Measurements from ENCODE around the gene LRRC4C. TPM values are rescaled to one million over a fixed set of nuclear protein-coding genes. Genes with fewer than 3 reads are reported as not detected.

The LRRC4C gene
- total RNA-seq, 1 donor from 2014 or later = 16.9 TPM

GRCh38 chr11:41306431-41306830 lies 153.0 kb downstream of the LRRC4C start:
- Mint-ChIP-seq H3K27ac (no peak overlapping the region), H3K27me3 (ENCODE audit: low read depth) (no peaks in the 10 kb centered on the region), H3K4me1 (no peaks in the 10 kb centered on the region), H3K9me3 (peaks cover 10% of the 10 kb centered on the region), H3K4me3 (no peak overlapping the region), H3K36me3 (peaks cover 3% of the 10 kb centered on the region)
- no peak for DNase-seq (ENCODE audit: low spot score in 2 of 2, unreplicated experiment in 2 of 2)
- no peak for TF ChIP-seq CTCF (IDR thresholded peaks at IDR 0.05; ENCODE audit: unreplicated experiment)

- Mint-ChIP-seq H3K36me3 (peaks cover 1% of the 10 kb centered on the region), H3K27ac (no peak overlapping the region), H3K4me1 (peaks cover 13% of the 10 kb centered on the region), H3K27me3 (ENCODE audit: low read depth) (no peaks in the 10 kb centered on the region), H3K9me3 (peaks cover 2% of the 10 kb centered on the region), H3K4me3 (no peak overlapping the region)
- no peak for DNase-seq (ENCODE audit: low spot score in 2 of 2, unreplicated experiment in 2 of 2)
- TF ChIP-seq CTCF (IDR thresholded peaks at IDR 0.05; ENCODE audit: unreplicated experiment) = no peak
Observed at GRCh38 chr11:41301023-41301422, 158.4 kb downstream of the LRRC4C start.

DNA sequence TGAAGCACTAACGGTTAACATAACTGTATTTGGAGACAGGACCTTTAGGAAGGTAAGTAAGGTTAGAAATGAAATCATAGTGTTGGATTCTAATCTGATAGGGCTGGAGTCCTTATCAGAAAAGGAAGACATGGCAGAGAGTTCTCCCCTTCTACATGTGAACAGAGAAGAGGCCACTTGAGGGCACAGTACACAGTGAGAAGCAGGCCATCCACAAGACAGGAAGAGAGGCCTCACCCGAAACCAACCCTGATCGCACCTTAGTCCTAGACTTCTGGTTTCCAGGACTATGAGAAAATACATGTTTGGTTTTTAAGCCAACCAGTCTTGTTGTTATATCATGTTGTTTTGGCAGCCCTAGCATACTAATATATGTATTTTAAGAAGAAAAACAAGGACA lies 170.0 kb downstream of the LRRC4C start:
- H3K27ac Mint-ChIP-seq = no peak overlapping the region
- H3K4me3 Mint-ChIP-seq = no peak overlapping the region
- no peak for DNase-seq (ENCODE audit: low spot score in 2 of 2, unreplicated experiment in 2 of 2)
- no peaks in the 10 kb centered on the region for H3K27me3 Mint-ChIP-seq (ENCODE audit: low read depth)
- no peaks in the 10 kb centered on the region for H3K9me3 Mint-ChIP-seq
- TF ChIP-seq CTCF (IDR thresholded peaks at IDR 0.05; ENCODE audit: unreplicated experiment) = no peak
- H3K4me1 Mint-ChIP-seq = no peaks in the 10 kb centered on the region
- no peaks in the 10 kb centered on the region for H3K36me3 Mint-ChIP-seq

- no peak for DNase-seq (ENCODE audit: low spot score in 2 of 2, unreplicated experiment in 2 of 2)
- Mint-ChIP-seq H3K36me3 (no peaks in the 10 kb centered on the region), H3K4me3 (no peak overlapping the region), H3K9me3 (no peaks in the 10 kb centered on the region), H3K4me1 (no peaks in the 10 kb centered on the region), H3K27me3 (ENCODE audit: low read depth) (peaks cover 2% of the 10 kb centered on the region), H3K27ac (no peak overlapping the region)
- TF ChIP-seq CTCF (IDR thresholded peaks at IDR 0.05; ENCODE audit: unreplicated experiment) = no peak
Observed at GRCh38 chr11:41286751-41287150, 172.7 kb downstream of the LRRC4C start.

- no peak for DNase-seq (ENCODE audit: low spot score in 2 of 2, unreplicated experiment in 2 of 2)
- Mint-ChIP-seq H3K9me3 (no peaks in the 10 kb centered on the region), H3K27ac (no peak overlapping the region), H3K4me1 (peaks cover 2% of the 10 kb centered on the region), H3K36me3 (no peaks in the 10 kb centered on the region), H3K4me3 (no peak overlapping the region), H3K27me3 (ENCODE audit: low read depth) (peaks cover 4% of the 10 kb centered on the region)
- no peak for TF ChIP-seq CTCF (IDR thresholded peaks at IDR 0.05; ENCODE audit: unreplicated experiment)
Observed at GRCh38 chr11:41284354-41284753, 175.1 kb downstream of the LRRC4C start.

Measured in mesothelial cell of epicardium (in vitro differentiated cells).